ENCODE data around the gene NLGN1. TPM values are rescaled to one million over a fixed set of nuclear protein-coding genes. Genes with fewer than 3 reads are reported as not detected.

Gene NLGN1
- total and polyA plus RNA-seq, 2 experiments from 2014 or later: 5.3 to 10.9 TPM

DNA sequence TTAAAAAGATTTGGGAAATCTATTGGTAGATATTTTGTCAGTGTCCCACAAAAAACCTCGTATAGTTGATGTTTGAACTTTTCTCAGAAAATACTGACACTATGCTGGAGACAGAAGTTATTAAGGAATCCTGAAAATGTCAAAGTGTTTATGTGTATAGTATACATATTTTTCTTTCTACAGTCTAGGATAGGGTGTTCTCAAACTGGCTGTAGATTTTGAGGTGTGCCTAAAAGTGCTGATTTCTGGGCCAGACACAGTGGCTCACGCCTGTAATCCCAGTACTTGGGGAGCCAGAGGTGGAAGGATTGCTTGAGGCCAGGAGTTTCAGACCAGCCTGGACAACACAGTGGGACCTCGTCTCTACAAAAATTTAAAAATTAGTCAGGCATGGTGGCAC lies 322.0 kb downstream of the NLGN1 start:
- Histone ChIP-seq H3K4me1 (ENCODE audit: low read depth) (no peaks in the 10 kb centered on the region), H3K27me3 (no peaks in the 10 kb centered on the region), H3K36me3 (no peaks in the 10 kb centered on the region), H3K27ac (no peak overlapping the region), H3K4me3 (no peak overlapping the region), H3K9me3 (ENCODE audit: low read depth) (no peaks in the 10 kb centered on the region)
- no peak for DNase-seq (ENCODE audit: low read depth in 1 of 2, low spot score in 1 of 2)
- TF ChIP-seq, protein P1, sequence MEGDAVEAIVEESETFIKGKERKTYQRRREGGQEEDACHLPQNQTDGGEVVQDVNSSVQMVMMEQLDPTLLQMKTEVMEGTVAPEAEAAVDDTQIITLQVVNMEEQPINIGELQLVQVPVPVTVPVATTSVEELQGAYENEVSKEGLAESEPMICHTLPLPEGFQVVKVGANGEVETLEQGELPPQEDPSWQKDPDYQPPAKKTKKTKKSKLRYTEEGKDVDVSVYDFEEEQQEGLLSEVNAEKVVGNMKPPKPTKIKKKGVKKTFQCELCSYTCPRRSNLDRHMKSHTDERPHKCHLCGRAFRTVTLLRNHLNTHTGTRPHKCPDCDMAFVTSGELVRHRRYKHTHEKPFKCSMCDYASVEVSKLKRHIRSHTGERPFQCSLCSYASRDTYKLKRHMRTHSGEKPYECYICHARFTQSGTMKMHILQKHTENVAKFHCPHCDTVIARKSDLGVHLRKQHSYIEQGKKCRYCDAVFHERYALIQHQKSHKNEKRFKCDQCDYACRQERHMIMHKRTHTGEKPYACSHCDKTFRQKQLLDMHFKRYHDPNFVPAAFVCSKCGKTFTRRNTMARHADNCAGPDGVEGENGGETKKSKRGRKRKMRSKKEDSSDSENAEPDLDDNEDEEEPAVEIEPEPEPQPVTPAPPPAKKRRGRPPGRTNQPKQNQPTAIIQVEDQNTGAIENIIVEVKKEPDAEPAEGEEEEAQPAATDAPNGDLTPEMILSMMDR (IDR thresholded peaks at IDR 0.05; ENCODE audit: low read depth, low read length): no peak

DNA sequence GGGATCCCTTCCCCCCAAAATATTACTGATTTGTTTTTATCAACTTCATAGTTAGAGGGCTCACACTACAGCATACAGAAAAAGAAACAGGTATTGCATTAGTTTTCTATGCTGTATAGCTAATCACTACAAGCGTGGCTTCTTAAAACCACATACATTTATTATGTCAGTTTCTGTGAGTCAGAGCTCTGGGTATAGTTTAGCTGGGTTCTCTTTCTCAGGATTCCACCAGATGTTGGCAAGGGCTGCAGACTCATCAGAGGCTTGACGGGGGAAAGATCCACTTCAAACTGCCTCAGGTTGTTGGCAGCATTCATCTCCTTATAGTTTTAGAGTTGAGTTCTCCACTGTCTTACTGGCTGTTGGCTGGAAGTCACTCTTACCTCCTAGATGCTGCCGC lies 328.0 kb downstream of the NLGN1 start:
- no peaks in the 10 kb centered on the region for H3K36me3 ChIP-seq
- H3K27ac ChIP-seq: no peak overlapping the region
- TF ChIP-seq, protein P1 (IDR thresholded peaks at IDR 0.05; ENCODE audit: low read depth, low read length): no peak
- H3K9me3 ChIP-seq (ENCODE audit: low read depth): no peaks in the 10 kb centered on the region
- no peaks in the 10 kb centered on the region for H3K4me1 ChIP-seq (ENCODE audit: low read depth)
- H3K27me3 ChIP-seq: no peaks in the 10 kb centered on the region
- H3K4me3 ChIP-seq: no peak overlapping the region
- DNase-seq (ENCODE audit: low read depth in 1 of 2, low spot score in 1 of 2): no peak

DNA sequence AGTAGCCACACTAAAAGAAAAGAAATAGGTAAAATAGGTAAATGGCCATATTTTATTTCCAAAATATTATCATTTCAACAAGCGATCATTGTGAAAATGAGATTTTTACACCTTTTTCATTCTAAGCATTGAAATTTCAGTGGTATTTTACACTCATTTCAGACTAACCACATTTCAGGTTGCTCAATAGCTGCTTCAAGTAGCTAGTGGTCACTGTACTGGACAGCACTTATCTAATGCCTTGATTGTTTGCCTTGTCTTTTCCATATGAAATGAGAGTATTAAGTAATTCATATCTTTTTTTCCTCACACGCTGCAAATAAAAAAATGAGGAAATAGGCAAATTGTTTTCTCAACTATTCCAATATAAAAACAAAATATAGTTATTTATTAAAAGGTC lies 332.8 kb downstream of the NLGN1 start:
- TF ChIP-seq, protein P1 (IDR thresholded peaks at IDR 0.05; ENCODE audit: low read depth, low read length): no peak

DNA sequence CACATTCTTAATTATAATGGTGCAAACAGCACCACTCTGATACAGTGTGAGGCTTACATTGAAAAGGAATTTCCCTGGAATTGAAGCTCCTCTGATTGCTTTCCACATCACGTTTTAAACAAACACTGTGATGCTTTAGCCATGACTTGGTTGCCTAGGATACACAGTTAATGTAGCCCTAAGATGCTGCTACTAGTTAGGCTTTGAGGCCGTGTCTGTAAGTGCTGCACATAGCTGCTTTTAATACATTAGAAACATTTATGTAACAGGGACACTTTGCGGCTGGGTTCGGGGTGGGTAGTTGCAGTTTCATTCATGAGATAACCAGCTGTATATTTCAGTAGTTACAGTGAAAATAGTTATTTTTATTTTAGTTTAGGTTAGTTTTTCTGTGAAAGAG lies 334.7 kb downstream of the NLGN1 start:
- H3K36me3 ChIP-seq: no peaks in the 10 kb centered on the region
- DNase-seq (ENCODE audit: low read depth in 1 of 2, low spot score in 1 of 2): no peak
- H3K4me1 ChIP-seq (ENCODE audit: low read depth): no peaks in the 10 kb centered on the region
- H3K9me3 ChIP-seq (ENCODE audit: low read depth): no peaks in the 10 kb centered on the region
- no peaks in the 10 kb centered on the region for H3K27me3 ChIP-seq
- H3K4me3 ChIP-seq: no peak overlapping the region
- TF ChIP-seq, protein P1 (IDR thresholded peaks at IDR 0.05; ENCODE audit: low read depth, low read length): no peak
- no peak overlapping the region for H3K27ac ChIP-seq

More for the DNA sequence above, 332.8 kb downstream of the NLGN1 start:
- no peaks in the 10 kb centered on the region for H3K4me1 ChIP-seq (ENCODE audit: low read depth)
- peak in 1 of 2 donors; percentile 69 for DNase-seq (ENCODE audit: low read depth in 1 of 2, low spot score in 1 of 2)
- no peaks in the 10 kb centered on the region for H3K27me3 ChIP-seq
- no peak overlapping the region for H3K4me3 ChIP-seq
- H3K27ac ChIP-seq: no peak overlapping the region
- no peaks in the 10 kb centered on the region for H3K36me3 ChIP-seq
- no peaks in the 10 kb centered on the region for H3K9me3 ChIP-seq (ENCODE audit: low read depth)

DNA sequence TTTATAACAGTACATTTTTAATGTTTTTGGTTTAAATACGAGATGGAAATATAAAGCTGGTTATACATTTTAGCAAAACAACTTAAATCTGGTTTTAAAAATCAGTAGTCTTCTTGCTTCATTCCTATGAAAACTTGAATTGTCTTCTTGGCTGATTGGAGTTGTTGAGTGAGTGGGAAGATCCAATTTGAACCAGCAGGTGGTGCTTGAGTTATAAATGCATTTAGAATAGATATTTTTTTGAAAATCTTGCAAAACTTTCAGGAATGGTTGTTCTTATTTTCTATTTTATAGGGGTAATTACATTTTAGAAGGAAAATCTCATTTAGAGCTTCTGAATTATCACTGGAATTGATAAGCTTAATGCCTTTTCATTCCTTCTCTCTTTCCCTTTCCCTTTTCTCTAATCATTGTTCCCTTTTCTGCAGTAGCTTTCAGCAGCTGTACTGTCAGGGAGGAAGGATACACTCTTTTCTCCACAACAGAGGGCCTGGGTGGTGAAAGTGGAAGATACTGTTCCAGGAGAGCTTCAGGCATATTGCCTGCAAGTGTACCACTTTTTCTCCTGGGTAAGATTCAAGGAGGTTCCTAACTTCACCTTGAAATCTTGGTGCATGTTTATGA lies 335.6 kb downstream of the NLGN1 start:
- Histone ChIP-seq H3K27ac (no peak overlapping the region), H3K4me3 (no peak overlapping the region), H3K27me3 (no peaks in the 10 kb centered on the region), H3K9me3 (ENCODE audit: low read depth) (no peaks in the 10 kb centered on the region), H3K36me3 (no peaks in the 10 kb centered on the region), H3K4me1 (ENCODE audit: low read depth) (no peaks in the 10 kb centered on the region)
- peak; percentile 18 to 59 for DNase-seq (ENCODE audit: low read depth in 1 of 2, low spot score in 1 of 2)
- TF ChIP-seq, protein P1 (IDR thresholded peaks at IDR 0.05; ENCODE audit: low read depth, low read length): peak; percentile 57

Measured in cardiac muscle cell (in vitro differentiated cells and primary cell).